OCI-LY1 (cell line): ENCODE results near the gene RFX4.

Experiments
- H2AFZ ChIP-seq: fragments of 200-600 bp; sonication (generic), shearing (Covaris generic); 2 replicates; pipeline ENCODE4 v1.6.0; 2014; ENCODE audit warnings: antibody characterized with exemption, mild to moderate bottlenecking, low read length
- H3F3A ChIP-seq: fragments of 200-600 bp; sonication (generic), shearing (Covaris generic); 2 replicates; pipeline ENCODE4 v1.6.0; 2014; ENCODE audit warnings: mild to moderate bottlenecking, antibody characterized with exemption, low read length, moderate library complexity; ENCODE audit not compliant: insufficient read depth
- H3K27ac ChIP-seq: fragments of 200-600 bp; sonication (generic); 2 replicates; pipeline ENCODE4 v1.5.1; 2014; ENCODE audit warnings: low read length, mixed run types, mild to moderate bottlenecking, low read depth; ENCODE audit not compliant: poor library complexity, severe bottlenecking
- H3K27me3 ChIP-seq: fragments of 200-600 bp; sonication (generic); 2 replicates; pipeline ENCODE4 v1.6.0; 2014; ENCODE audit warnings: antibody characterized with exemption, mild to moderate bottlenecking, low read length, moderate library complexity; ENCODE audit not compliant: insufficient read depth
- H3K36me3 ChIP-seq: fragments of 200-600 bp; sonication (generic); 2 replicates; pipeline ENCODE4 v1.6.1; 2014; ENCODE audit warnings: mild to moderate bottlenecking, antibody characterized with exemption, low read length, moderate library complexity, mixed read lengths; ENCODE audit not compliant: insufficient read depth
- H3K4me1 ChIP-seq: fragments of 200-600 bp; sonication (generic); 2 replicates; pipeline ENCODE4 v1.5.1; 2014; ENCODE audit warnings: mild to moderate bottlenecking, low read length, moderate library complexity; ENCODE audit not compliant: insufficient read depth, severe bottlenecking
- H3K4me2 ChIP-seq: fragments of 200-600 bp; sonication (generic), shearing (Covaris generic); 2 replicates; pipeline ENCODE4 v1.6.1; 2014; ENCODE audit warnings: low read length
- H3K4me3 ChIP-seq: fragments of 200-600 bp; sonication (generic); 2 replicates; pipeline ENCODE4 v1.5.1; 2014; ENCODE audit warnings: low read length, low read depth, mild to moderate bottlenecking, mixed read lengths; ENCODE audit not compliant: poor library complexity, severe bottlenecking
- H3K79me2 ChIP-seq: fragments of 200-600 bp; shearing (Covaris generic); 2 replicates; pipeline ENCODE4 v1.6.1; 2016; ENCODE audit warnings: mixed run types, low read length, mixed read lengths; ENCODE audit not compliant: insufficient read depth
- H3K9ac ChIP-seq: fragments of 200-600 bp; sonication (generic), shearing (Covaris generic); 2 replicates; pipeline ENCODE4 v1.6.1; 2014; ENCODE audit warnings: mild to moderate bottlenecking, low read length, mixed read lengths
- H3K9me2 ChIP-seq: fragments of 200-600 bp; sonication (generic), shearing (Covaris generic); 2 replicates; pipeline ENCODE4 v1.6.1; 2014; ENCODE audit warnings: low read depth, mild to moderate bottlenecking, low read length, mixed read lengths
- H3K9me3 ChIP-seq: fragments of 200-600 bp; shearing (Covaris generic); 2 replicates; pipeline ENCODE4 v1.6.1; 2014; ENCODE audit warnings: low read length, mixed read lengths
- H4K20me1 ChIP-seq: fragments of 200-600 bp; sonication (generic), shearing (Covaris generic); 2 replicates; pipeline ENCODE4 v1.6.0; 2016; ENCODE audit warnings: mild to moderate bottlenecking, low read length; ENCODE audit not compliant: insufficient read depth
- CTCF ChIP-seq: fragments of 200-600 bp; sonication (generic), shearing (Covaris generic); IDR thresholded peaks from 2 replicates; pipeline ENCODE4 v1.5.1; 2017; ENCODE audit warnings: mild to moderate bottlenecking, antibody characterized with exemption, low read length, moderate library complexity, mixed read lengths
- EZH2 ChIP-seq: fragments of 200-600 bp; sonication (generic), shearing (Covaris generic); IDR thresholded peaks from 2 replicates; pipeline ENCODE4 v1.8.0; 2017; ENCODE audit warnings: borderline replicate concordance, mixed run types, mild to moderate bottlenecking, antibody characterized with exemption, low read length, moderate library complexity, mixed read lengths

RFX4 gene

GRCh38 chr12:106696071-106696470, 113.3 kb downstream of the RFX4 start:
- Histone ChIP-seq H3K9me3 (no peaks in the 10 kb centered on the region), H3K36me3 (no peaks in the 10 kb centered on the region), H3K9me2 (no peaks in the 10 kb centered on the region), H3K27ac (no peak overlapping the region), H3F3A (no peaks in the 10 kb centered on the region), H3K4me2 (no peak overlapping the region), H3K4me3 (no peak overlapping the region), H2AFZ (no peak overlapping the region), H3K27me3 (no peaks in the 10 kb centered on the region), H3K9ac (no peak overlapping the region), H3K79me2 (no peaks in the 10 kb centered on the region), H4K20me1 (no peaks in the 10 kb centered on the region), H3K4me1 (no peaks in the 10 kb centered on the region)
- TF ChIP-seq CTCF (no peak), EZH2 (no peak)

GRCh38 chr12:106696681-106697417, 114.0 kb downstream of the RFX4 start:
- Histone ChIP-seq H3K4me2 (no peak overlapping the region), H3K4me1 (no peaks in the 10 kb centered on the region), H3K27me3 (no peaks in the 10 kb centered on the region), H3K27ac (no peak overlapping the region), H3F3A (no peaks in the 10 kb centered on the region), H3K9ac (no peak overlapping the region), H3K9me3 (no peaks in the 10 kb centered on the region), H4K20me1 (no peaks in the 10 kb centered on the region), H3K4me3 (no peak overlapping the region), H2AFZ (no peak overlapping the region), H3K36me3 (no peaks in the 10 kb centered on the region), H3K79me2 (no peaks in the 10 kb centered on the region), H3K9me2 (no peaks in the 10 kb centered on the region)
- no peak for TF ChIP-seq CTCF
- no peak for TF ChIP-seq EZH2

GRCh38 chr12:106704081-106704480, 121.3 kb downstream of the RFX4 start:
- H2AFZ ChIP-seq, result no peak overlapping the region
- no peak overlapping the region for H3K27ac ChIP-seq
- H3K4me3 ChIP-seq, result no peak overlapping the region
- H3K9me3 ChIP-seq, result no peaks in the 10 kb centered on the region
- H3K79me2 ChIP-seq, result no peaks in the 10 kb centered on the region
- no peaks in the 10 kb centered on the region for H3K36me3 ChIP-seq
- no peaks in the 10 kb centered on the region for H3F3A ChIP-seq
- no peaks in the 10 kb centered on the region for H3K27me3 ChIP-seq
- H3K9ac ChIP-seq, result no peak overlapping the region
- H3K4me2 ChIP-seq, result no peak overlapping the region
- no peaks in the 10 kb centered on the region for H3K9me2 ChIP-seq
- no peaks in the 10 kb centered on the region for H4K20me1 ChIP-seq
- H3K4me1 ChIP-seq, result no peaks in the 10 kb centered on the region
- TF ChIP-seq EZH2, result no peak
- no peak for TF ChIP-seq CTCF
